HG03139 (cell line): ENCODE results near the gene NFE2L3.
"Not testable (repeated sequence)": the region's sequence is repeated elsewhere in the genome, so short reads cannot be mapped to it uniquely, and the experiment has no call there.

Source experiments
- ATAC-seq: cut with Tn5 transposase; IDR thresholded peaks from one replicate; pipeline ENCODE4 v1.9.1; 2021; ENCODE audit not compliant: unreplicated experiment

The NFE2L3 gene

DNA sequence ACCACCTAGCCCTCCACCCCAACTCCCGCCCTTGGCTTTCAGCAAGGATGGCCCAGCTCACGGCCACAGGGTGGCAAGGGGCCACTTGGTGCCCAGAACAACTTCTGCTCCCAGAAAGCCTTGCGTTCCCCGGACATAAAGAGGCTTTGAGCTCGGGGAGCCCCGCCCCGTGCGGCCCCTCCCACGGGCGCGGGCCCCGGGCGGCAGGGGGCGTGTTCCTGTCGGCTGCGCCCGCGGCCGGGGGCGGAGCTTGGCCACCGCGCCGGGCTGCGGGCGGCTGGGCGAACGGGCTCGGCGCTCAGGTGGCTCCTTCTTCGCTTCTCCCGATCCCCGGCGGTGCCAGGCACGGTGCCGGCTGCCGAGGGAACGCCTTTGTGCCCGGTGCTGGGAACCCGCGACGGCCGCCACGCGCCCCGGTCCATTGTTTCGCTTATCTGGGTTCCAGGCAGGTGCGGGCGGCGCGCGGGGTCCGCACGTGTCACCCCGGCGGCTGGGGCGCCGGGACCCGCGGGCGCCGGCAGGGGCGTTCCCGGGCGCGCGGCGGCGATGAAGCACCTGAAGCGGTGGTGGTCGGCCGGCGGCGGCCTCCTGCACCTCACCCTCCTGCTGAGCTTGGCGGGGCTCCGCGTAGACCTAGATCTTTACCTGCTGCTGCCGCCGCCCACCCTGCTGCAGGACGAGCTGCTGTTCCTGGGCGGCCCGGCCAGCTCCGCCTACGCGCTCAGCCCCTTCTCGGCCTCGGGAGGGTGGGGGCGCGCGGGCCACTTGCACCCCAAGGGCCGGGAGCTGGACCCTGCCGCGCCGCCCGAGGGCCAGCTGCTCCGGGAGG lies at the start of gene NFE2L3:
Gene NFE2L3 (plus strand): TSS at position 246 of the 829 bp plus-strand sequence. CDS start 301 bp downstream, at position 547.
- ATAC-seq = peak; percentile 53

DNA sequence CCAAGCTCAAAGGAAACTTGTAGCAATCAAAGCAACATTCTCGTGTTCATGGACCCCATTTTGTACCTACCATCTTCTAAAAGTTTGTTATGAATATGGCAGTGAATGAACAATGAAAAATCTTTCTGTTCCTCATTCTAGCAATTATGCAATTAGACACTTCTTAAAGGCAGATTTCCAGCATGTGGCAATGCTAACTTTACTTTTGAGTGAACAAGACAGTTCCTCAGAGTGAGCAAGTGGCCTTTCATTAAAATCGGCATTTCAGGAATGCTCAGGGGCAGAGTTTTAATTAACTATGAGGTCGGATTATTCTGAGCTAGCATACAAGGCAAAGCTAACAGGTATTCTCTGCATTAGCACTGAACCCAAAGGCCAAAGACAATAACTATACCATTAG lies 48.4 kb upstream of the NFE2L3 start:
- ATAC-seq = no peak

GRCh38 chr7:26105236-26105635 lies 46.8 kb upstream of the NFE2L3 start:
- no peak for ATAC-seq

DNA sequence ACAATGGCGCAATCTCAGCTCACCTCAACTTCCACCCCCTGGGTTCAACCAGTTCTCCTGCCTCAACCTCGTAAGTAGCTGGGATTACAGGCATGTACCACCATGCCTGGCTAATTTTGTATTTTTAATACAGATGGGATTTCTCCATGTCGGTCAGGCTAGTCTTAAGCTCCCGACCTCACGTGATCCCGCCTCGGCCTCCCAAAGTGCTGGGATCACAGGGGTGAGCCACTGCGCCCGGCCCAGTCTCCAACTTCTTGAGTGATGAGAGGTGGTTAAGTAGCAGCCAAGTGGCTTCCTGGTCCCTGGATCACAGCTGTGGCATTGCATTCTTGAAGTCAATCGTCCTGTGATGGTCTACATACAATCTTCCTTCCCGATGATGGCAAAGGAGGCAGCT lies 46.1 kb upstream of the NFE2L3 start:
- ATAC-seq = no peak

GRCh38 chr7:26112203-26112740 lies 39.7 kb upstream of the NFE2L3 start:
- ATAC-seq = no peak

- no peak for ATAC-seq
These were observed 36.3 kb upstream of the NFE2L3 start for GRCh38 chr7:26115650-26116049.

DNA sequence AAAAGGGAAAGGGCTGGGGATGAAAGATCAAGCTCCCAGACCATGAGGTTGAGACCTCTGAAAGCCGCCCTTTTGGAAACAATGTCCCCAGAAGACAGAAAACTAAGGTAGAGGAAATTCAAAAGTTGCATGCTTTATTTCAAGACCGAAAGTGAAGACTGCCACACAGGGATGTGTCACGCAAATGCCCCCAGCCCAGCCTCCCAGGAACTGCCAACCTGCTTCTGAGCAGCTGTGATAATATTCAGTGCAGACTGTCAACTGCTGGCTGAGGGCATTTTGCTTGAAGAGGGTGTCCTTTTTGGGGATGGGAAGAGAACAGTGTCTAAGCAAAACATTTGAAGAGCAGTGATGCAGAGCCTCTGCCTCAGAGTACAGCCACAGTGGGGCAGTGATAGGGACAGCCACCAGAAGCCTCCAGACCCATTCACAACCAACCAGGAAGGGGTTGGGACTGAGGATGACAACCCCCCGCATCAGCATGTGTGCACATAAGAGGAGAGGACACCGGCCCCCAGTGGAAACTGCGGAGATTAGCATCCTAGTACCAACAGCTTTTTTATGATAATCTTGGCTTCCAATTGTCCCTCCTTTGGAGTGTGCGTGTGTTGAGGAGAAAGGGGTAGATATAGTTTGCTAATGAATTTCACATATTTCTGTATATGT lies 34.7 kb upstream of the NFE2L3 start:
- ATAC-seq = no peak

- ATAC-seq = no peak
These were observed 34.0 kb upstream of the NFE2L3 start for GRCh38 chr7:26117970-26118369.

- no peak for ATAC-seq
These were observed 29.3 kb upstream of the NFE2L3 start for GRCh38 chr7:26122745-26123144.

DNA sequence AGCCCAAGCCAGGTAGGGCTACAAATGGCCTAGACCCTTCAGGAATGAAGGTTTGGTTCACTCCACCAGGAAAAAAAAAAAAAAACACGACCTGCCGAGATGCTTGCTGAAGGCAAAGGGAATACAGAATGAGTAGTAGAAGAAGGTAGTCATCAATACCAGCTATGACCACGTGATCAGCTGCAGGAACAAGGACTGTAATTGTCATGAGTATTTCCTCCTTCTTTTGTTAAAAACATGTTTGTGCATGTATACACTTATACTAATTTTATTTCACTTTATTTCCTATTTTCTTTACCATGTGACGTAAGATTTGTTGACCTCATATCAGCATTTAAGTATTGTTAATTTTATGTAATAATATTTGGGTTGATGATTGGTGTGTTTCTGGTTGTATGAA lies 27.2 kb upstream of the NFE2L3 start:
- ATAC-seq = not testable (repeated sequence)

DNA sequence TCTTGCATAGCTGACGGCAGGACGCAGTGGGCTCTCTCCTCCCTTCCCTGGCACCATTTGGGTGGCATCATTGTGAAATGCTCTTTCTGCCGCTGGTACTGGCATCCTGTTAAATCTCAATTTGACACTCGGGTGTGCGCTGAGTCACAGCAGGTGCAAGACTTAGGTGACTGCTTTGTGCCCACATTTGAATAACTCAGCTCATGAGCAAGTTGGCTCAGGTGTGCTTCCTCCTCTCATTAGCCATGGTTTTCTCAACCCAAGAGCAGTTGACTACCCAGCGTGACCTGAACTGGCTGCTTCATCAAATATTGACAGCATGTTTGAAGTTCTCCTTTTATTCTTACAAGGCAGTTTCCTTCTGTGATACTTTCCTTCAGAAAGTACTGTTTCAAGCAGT lies 24.6 kb upstream of the NFE2L3 start:
- ATAC-seq = no peak

- no peak for ATAC-seq
These were observed 20.9 kb upstream of the NFE2L3 start for GRCh38 chr7:26131056-26131589.

GRCh38 chr7:26135076-26135475 lies 16.9 kb upstream of the NFE2L3 start:
- no peak for ATAC-seq

DNA sequence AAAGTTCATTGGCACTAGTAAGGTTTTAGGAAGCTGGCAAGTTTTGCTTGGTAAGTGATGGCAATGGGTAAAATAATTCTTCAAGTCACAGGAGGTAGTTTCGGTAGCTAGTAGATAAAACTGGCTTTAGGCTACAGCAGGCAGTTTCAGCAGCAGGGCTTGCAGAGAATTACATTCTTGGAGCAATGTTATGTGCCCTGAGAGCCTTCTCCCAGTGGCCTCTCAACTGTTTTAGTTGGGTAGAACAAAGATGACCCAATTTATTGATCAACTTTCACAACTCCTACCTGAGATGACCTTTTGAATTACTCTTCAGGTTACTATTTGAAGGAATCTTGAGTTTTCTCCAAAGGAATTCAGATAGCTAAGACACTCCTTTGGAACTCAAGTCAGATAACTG lies 16.4 kb upstream of the NFE2L3 start:
- ATAC-seq = no peak

- no peak for ATAC-seq
These were observed 15.2 kb upstream of the NFE2L3 start for GRCh38 chr7:26136831-26137230.

DNA sequence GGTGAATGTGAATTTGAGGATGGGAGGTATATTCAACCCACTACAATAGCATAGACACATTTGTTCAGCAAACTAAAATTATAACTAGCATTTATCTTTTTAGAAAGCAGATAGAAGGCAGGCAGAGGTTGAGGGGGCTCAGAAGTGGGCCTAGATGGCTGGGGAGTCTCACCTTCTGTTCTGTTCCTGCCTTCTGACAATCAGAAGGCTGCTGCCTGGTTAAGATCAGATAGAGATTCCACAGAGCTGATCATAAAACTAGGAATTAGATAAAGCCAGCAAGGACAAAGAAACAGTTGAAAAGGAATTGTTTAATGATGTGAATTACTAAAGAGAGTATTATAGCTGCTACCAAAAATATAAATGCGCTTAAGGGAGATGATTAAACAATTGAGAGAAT lies 11.6 kb upstream of the NFE2L3 start:
- ATAC-seq = no peak

GRCh38 chr7:26141077-26141476 lies 10.9 kb upstream of the NFE2L3 start:
- no peak for ATAC-seq

DNA sequence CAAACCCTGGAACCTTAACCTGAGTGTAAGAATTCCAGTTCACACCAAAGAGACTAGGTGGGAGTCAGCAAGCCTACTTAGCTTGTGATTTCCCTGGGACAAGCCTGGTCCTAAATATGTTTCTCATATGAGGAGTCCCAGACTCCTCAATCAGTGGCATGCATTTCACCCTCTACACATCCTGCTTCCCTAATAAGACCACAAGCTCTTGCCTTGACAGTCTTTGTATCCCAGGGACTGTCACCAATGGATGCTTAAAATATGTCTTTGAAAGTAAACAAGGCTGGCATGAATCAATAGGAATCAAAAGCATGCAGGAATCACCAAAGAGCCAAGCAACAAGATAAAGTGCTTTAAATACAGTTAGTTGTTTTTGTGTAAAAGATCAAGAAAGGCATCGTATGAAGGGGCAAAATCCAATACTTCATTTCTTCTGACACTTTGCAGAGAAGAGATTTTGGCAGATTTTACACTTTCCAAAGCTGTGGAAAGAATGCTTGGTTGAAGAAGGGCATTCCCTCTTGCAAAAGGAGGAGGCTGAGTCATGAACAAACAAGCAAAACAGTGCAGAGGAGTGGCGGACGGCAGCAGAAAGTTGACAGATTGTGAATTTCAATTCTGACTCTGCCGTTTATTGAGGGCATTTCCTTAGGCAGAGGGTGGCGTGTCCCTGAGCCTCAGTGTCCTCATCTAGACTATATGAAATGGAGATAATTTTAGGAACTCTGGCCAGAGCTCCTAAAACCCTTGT lies 8.5 kb upstream of the NFE2L3 start:
- no peak for ATAC-seq

DNA sequence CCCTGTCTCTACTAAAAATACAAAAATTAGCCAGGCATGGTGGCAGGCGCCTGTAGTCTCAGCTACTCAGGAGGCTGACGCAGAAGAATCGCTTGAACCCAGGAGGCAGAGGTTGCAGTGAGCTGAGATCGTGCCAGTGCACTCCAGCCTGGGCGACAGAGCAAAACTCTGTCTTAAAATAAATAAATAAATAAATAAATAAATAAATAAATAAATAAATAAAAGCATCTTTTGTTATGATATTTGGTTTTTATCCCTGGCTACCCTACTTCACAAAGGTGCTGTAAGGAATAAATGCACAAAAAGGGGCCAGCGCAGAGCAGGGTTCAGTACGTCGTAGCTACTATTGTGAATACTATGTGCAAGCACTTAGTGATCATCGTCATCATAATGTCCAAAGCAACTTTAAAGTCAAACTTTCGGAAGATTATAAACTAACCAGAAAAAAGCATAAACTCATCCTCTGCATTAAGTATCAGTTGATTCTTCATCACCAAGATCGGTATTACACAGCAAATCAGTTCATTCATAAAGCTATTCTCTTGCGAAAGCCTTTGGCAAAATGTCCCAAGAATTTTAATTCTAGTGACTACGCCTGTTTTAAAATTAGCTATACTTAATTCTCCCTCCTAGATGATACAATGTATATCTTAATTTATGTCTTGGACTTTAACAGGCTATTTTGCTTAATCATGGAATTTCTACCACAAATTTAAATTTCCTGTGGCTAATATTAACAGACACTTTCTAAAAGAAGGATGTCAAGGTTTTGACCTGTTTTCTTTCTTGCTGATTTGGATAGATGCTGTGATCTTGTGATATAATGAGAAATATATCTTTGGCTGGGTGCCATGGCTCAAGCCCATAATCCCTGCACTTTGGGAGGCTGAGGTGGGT lies 7.6 kb upstream of the NFE2L3 start:
- no peak for ATAC-seq

- ATAC-seq = no peak
These were observed 6.8 kb upstream of the NFE2L3 start for GRCh38 chr7:26145238-26145637.
